Parathyroid adenoma (tissue), 2 donors: Measurements from ENCODE around the gene HAPSTR1.

Source experiments
- H2AFZ ChIP-seq: fragments of 300-600 bp; sonication (generic); one replicate; pipeline ENCODE4 v1.7.0; 2017; ENCODE audit warnings: antibody characterized with exemption, mild to moderate bottlenecking
- H3K27ac ChIP-seq: fragments of 300-600 bp; sonication (generic); one replicate; pipeline ENCODE4 v1.7.0; 2017
- H3K27me3 ChIP-seq: fragments of 300-600 bp; sonication (generic); one replicate; pipeline ENCODE4 v1.7.0; 2017; ENCODE audit warnings: low read length; ENCODE audit not compliant: control insufficient read depth, insufficient read depth
- H3K36me3 ChIP-seq: fragments of 300-600 bp; sonication (generic); one replicate; pipeline ENCODE4 v1.7.0; 2017; ENCODE audit warnings: low read length; ENCODE audit not compliant: control insufficient read depth, insufficient read depth
- H3K4me1 ChIP-seq: fragments of 300-600 bp; sonication (generic); one replicate; pipeline ENCODE4 v1.7.0; 2017; ENCODE audit warnings: control low read depth
- H3K4me2 ChIP-seq: fragments of 300-600 bp; sonication (generic); one replicate; pipeline ENCODE4 v1.7.0; 2017; ENCODE audit warnings: low read length
- H3K4me3 ChIP-seq: fragments of 300-600 bp; sonication (generic); one replicate; pipeline ENCODE4 v1.7.0; 2017; ENCODE audit warnings: low read depth, low read length
- H3K79me2 ChIP-seq: fragments of 300-600 bp; sonication (generic); one replicate; pipeline ENCODE4 v1.7.0; 2017; ENCODE audit warnings: control low read depth
- H3K9ac ChIP-seq: fragments of 300-600 bp; sonication (generic); one replicate; pipeline ENCODE4 v1.7.0; 2017; ENCODE audit warnings: mild to moderate bottlenecking
- H3K9me3 ChIP-seq: fragments of 300-600 bp; sonication (generic); one replicate; pipeline ENCODE4 v1.7.0; 2017; ENCODE audit warnings: low read length; ENCODE audit not compliant: control insufficient read depth
- TF ChIP-seq, protein P1 (sequence below): fragments of 300-600 bp; sonication (generic); IDR thresholded peaks from one replicate; pipeline ENCODE4 v1.7.0; 2017; ENCODE audit warnings: antibody characterized with exemption, mild to moderate bottlenecking
- donor health status: primary hyperparathyroidism.

The HAPSTR1 gene

DNA sequence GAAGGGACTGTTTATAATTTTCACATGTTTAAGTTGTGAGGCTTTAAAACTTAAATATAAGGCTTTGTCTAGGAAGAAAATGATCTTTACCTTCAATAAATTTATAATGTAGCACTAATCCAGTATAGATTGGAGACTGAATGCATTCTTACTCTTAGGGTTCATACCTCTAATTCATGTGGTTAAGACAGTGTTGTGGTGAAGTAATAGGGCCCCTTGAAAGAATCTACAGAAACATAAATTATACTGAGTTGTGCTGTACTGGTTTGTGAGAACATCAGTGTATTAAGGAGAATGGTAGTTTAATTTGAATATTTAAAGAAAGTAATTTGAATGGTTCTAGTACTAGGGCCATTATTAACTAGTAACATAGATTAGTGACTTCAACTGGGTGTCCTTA, 13.7 kb downstream of the HAPSTR1 start:
- H3K27ac ChIP-seq, result no peak overlapping the region
- no peak overlapping the region for H3K4me3 ChIP-seq

DNA sequence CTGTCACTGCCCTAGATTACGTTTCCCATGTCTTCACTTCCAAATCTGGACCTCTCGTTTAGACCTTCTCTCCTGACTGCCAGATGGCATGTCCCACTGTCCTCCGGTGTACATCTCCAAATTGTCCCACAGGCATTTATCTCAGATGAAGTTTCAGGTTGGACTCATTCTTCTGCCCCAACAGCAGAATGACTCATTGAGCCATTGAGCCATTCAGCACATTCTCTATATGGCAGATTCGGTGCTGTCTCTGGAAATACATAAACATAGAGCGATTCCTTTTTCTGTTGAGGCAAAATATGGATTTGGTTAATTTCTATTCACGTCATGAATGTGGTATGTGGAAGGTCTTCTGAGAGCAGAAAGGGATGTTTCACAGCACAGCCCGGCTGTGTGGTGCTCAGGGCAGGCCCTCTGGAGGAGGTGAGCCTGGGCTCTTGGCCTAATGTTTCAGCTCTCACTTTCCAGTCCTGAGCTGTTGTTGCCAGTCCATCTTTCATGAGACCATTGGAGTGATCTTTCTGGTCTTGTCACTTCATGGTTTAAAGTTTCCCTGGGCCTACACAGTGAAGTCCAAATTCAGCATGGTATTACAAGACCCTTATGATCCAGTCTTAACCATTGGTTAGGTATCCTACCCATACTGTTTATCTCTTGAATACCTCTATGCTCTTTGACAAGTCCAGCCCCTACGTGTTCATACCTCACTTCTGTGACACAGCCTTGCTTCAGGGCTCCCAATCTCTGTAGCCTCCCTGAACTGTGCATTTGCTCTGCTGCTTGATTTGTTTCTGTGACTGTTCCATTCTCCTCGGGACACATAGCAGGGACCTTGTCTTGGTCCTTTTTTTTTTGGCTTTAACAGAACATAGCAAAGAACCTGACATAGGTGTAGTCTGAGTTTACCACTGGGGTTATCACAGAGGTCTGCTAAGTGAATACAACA, 15.9 kb downstream of the HAPSTR1 start:
- no peak overlapping the region for H3K4me3 ChIP-seq
- no peak overlapping the region for H2AFZ ChIP-seq
- no peaks in the 10 kb centered on the region for H3K36me3 ChIP-seq
- no peaks in the 10 kb centered on the region for H3K9me3 ChIP-seq
- H3K4me1 ChIP-seq, result peaks cover 51% of the 10 kb centered on the region
- no peak overlapping the region for H3K27ac ChIP-seq
- no peak overlapping the region for H3K4me2 ChIP-seq
- H3K27me3 ChIP-seq, result no peaks in the 10 kb centered on the region
- no peak overlapping the region for H3K9ac ChIP-seq
- H3K79me2 ChIP-seq, result peaks cover 74% of the 10 kb centered on the region
- TF ChIP-seq, protein P1, sequence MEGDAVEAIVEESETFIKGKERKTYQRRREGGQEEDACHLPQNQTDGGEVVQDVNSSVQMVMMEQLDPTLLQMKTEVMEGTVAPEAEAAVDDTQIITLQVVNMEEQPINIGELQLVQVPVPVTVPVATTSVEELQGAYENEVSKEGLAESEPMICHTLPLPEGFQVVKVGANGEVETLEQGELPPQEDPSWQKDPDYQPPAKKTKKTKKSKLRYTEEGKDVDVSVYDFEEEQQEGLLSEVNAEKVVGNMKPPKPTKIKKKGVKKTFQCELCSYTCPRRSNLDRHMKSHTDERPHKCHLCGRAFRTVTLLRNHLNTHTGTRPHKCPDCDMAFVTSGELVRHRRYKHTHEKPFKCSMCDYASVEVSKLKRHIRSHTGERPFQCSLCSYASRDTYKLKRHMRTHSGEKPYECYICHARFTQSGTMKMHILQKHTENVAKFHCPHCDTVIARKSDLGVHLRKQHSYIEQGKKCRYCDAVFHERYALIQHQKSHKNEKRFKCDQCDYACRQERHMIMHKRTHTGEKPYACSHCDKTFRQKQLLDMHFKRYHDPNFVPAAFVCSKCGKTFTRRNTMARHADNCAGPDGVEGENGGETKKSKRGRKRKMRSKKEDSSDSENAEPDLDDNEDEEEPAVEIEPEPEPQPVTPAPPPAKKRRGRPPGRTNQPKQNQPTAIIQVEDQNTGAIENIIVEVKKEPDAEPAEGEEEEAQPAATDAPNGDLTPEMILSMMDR, result no peak

More for the DNA sequence above, 13.7 kb downstream of the HAPSTR1 start:
- Histone ChIP-seq H2AFZ (no peak overlapping the region), H3K27me3 (no peaks in the 10 kb centered on the region), H3K4me2 (no peak overlapping the region), H3K4me1 (peaks cover 39% of the 10 kb centered on the region), H3K9me3 (no peaks in the 10 kb centered on the region), H3K79me2 (peaks cover 83% of the 10 kb centered on the region), H3K9ac (no peak overlapping the region), H3K36me3 (no peaks in the 10 kb centered on the region)
- TF ChIP-seq, protein P1, result no peak

DNA sequence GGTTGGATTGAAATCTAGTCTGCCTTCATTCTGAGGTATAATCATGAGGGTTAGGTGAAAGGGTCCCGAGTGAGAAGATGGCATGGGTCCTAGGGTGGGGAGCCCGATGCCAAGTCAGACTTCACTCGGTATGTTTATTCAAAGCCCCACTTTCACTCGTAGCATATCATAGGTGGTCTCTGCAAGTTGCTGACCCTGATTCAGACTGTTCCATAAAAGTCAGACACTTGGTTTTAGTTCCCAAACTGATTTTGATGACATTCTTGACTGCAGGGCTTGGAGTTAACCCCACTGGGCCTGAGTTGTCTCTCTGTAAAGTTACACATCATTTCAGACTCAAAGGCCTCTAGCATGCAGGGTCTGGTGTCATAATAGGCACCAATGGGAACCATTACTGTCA, 17.8 kb downstream of the HAPSTR1 start:
- Histone ChIP-seq H2AFZ (no peak overlapping the region), H3K79me2 (peaks cover 56% of the 10 kb centered on the region), H3K27me3 (no peaks in the 10 kb centered on the region), H3K36me3 (no peaks in the 10 kb centered on the region), H3K27ac (no peak overlapping the region), H3K9ac (no peak overlapping the region), H3K4me1 (peaks cover 51% of the 10 kb centered on the region), H3K4me2 (peak overlapping the region; percentile 23), H3K4me3 (no peak overlapping the region), H3K9me3 (no peaks in the 10 kb centered on the region)
- TF ChIP-seq, protein P1, result no peak

DNA sequence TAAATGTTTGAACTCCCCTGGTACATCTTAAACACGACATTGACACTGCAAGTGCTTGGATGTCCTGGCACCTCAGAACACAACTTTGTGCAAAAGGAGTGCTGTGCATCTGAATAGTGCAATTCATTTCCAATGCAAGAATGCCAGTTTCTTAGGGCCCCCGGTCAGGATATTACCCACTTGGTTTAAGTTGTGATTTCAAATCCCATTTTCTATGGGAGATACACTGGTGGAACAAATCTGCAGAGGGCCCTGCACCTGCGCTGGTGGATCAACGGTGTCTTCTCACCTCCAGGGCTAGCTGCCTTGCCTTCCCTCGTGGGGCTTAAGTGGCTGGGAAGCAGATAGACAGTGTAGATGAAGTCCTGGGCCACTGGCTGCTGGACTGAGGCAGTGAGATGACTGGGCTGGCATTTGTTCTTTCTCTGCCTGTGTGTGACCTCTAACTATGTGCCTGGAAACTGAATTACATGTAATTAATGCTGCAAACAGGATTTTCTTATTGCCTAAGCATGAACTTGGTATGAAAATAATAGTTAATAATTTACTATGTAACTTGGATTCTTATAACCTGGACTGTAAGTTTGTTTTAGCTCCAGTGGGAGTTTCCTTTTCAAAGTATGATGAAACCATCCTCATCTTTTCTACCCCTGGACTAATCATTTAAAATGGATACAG, 20.9 kb downstream of the HAPSTR1 start:
- Histone ChIP-seq H3K27me3 (no peaks in the 10 kb centered on the region), H3K27ac (no peak overlapping the region), H3K4me2 (peak overlapping the region; percentile 19), H3K79me2 (peaks cover 47% of the 10 kb centered on the region), H2AFZ (no peak overlapping the region), H3K9me3 (no peaks in the 10 kb centered on the region), H3K9ac (no peak overlapping the region), H3K4me3 (no peak overlapping the region), H3K4me1 (peaks cover 38% of the 10 kb centered on the region), H3K36me3 (no peaks in the 10 kb centered on the region)
- TF ChIP-seq, protein P1, result no peak
